Kidney capillary endothelial cell (primary cell): Measurements from ENCODE around the gene CNTNAP2.

Experiments
- DNase-seq: peaks from one replicate; pipeline ENCODE4 v3.0.0-alpha.2; 2018; ENCODE audit warnings: low spot score

Gene CNTNAP2

DNA sequence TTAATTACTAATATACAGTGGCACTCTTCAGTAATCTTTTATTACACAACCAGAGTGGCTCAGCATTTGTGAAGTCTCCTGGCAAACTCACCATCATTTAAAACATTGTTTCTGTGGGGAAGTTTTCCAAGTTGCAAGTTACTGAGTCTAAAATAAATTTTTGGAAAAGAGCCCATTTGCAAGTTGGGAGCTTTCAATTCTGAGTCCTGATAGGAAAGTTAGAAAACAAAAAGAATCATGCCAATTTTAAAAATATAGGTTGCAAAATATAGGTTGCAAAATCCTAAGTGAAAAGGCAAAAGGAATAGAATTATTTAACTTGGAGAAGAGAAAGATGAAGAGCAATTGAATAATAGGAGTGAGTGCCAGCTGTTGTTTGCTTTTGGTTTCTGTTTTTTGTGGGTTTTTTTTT lies 2095.1 kb downstream of the CNTNAP2 start:
- no peak for DNase-seq

DNA sequence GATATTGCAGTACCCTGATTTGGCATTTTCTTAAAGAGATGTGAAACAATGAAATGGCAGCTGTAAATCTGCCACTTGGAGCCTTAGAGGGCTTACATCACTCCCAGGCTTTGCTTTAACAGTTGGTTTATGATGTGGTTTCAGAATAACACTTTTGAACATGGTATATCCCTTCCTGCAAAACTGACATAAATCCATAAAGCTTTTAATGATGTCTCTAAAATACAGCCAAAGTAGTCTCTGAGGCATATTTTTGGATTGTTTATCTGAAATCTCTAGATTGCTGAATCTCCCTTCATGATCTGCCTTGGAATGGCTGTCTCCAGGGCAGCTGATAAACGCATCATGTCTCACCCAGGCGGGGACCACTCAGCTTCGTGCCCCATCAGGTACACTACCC lies 2096.1 kb downstream of the CNTNAP2 start:
- no peak for DNase-seq

DNA sequence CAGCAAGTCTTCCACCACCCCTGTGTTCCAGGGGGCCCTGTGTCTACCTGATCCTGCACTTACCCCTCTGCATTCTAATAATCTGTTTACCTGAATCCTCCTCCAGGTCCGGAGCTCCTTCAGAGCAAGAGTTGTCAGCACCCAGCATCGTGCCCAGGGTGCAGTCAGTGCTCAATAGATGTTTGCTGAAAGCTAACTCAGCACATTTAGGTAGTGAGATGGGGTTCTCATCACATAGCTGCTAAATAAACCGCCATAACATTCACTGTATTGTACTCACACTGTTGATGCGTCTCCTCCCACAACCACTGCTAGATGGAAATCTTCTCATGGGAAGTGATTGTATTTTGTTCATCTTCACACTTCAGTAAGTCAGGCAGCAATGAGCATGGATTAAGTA lies 2097.5 kb downstream of the CNTNAP2 start:
- no peak for DNase-seq

DNA sequence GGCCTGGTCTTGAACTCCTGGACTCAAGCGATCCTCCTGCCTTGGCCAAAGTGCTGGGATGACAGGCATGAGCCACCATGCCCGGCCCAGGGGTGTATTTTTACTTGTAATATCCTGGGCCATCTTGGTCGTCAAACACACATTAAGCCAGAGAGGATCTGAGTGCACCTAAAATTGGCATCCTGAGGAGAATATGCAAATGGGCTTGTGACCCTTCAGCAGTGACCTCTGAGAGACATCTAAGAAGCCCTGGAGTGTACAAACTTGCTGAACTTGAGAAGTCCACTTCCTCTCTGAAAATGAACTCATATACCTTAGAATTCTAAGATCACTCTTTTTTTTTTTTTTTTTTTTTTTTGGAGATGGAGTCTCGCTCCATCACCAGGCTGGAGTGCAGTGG lies 2102.0 kb downstream of the CNTNAP2 start:
- DNase-seq = no peak

DNA sequence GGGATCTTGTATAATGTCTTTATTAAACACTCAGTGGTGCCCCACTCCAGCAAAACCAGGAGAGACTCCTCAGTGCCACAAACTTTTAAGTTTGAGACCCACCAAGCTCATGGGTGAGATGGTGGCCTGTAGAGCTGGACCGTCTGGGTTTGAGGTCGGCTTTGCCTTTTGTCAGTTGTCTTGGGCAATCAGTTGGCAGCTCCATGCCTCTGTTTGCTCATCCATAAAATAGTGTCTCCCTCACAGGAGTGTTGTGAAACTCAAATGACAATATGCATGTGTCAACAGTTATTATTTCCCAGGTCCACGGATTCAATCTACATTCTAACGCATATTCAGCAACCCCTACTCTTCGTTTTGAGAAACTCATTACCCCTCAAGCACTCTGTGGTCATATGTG lies 2106.1 kb downstream of the CNTNAP2 start:
- DNase-seq = no peak

DNA sequence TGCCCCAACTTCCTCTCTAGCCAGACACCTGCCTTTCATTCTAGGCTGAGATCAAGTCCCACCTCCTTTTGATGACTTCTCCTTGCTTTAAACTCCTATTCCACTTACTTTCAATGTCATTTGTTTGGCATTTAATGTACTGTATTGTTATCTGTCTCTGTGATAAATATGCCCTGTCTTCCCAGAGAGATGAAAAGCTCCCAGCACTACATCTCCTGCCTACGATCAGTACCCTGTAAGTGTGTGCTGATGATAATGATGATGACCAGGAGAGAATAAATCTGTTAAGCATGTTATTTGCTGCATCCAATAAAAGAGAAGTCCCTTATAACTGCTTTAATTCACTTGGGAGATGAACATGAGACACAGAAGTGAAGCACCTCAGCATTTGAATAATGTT lies 2106.6 kb downstream of the CNTNAP2 start:
- no peak for DNase-seq

DNA sequence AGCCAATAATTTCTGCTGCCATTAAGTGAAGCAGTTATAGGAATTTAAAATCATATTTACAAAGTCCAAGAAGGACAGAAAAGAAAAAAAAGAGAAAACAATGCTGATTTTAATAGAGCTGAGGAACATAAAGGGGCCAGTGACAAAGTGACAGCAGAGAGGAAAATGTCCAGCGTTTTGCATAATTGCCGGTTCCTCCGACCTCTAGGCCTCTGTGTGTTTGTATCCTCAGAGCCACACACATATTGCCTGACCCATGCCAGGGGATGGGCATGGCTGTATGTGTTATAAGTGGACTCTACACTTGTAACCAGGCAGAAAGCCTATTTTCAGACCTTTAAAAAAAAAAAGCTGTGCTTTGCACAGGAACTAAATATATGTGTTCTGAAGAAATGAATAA lies 2107.1 kb downstream of the CNTNAP2 start:
- no peak for DNase-seq

DNA sequence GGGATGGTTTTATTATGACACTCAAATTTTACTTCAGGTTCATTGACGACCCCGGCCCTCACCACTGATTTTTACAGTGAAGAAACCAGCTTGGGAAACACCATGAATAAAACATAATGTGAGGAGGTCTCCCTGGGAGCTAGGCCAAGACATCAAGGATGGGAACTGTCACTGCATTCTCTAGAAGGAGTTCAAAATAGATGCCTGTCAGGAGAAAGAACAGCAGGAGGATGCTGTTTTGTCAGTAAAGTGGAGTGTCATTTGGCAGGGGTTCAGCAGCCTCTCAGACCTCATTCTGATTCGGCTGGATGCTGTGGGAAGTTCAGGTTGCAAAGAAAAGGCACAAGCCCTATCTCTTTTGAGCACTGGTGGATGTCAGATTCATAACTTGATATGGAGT lies 2113.7 kb downstream of the CNTNAP2 start:
- no peak for DNase-seq

DNA sequence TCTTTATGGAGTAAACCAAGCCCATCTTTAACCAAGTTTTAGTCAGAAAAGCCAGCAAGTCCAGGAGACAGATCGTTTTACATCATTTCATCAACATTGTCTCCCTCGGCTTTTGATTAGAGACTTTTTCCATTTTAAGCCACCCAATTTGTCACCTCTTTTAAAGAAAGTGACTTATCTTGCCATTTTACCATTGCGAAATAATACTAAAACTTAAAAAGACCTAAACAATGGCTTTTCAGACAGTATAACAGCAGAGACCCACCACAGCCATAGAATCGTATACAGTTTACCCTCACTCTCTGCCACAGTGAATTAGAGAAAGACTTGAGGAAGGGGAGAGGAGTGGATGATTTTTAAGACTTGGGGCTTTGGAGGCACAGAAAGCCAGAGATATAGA lies 2114.3 kb downstream of the CNTNAP2 start:
- no peak for DNase-seq

DNA sequence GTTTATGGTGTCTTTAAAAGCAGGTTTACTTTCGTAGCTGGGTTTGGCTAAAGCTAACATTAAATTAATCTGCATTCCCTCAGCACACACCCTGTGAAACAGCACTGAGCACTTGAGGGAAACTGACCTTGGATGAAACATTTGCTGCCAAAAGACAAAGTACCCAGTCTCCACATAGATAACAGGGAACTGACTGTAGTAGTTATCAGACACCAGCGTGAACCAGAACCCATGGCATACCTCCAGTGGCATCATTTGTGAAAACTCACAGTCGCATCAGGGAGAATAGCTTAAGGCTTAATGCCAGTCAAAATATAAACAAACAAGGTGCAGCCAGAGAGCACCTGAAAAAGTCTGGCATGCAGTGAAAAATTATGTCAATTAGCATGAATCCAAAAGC lies 2116.2 kb downstream of the CNTNAP2 start:
- DNase-seq = no peak

DNA sequence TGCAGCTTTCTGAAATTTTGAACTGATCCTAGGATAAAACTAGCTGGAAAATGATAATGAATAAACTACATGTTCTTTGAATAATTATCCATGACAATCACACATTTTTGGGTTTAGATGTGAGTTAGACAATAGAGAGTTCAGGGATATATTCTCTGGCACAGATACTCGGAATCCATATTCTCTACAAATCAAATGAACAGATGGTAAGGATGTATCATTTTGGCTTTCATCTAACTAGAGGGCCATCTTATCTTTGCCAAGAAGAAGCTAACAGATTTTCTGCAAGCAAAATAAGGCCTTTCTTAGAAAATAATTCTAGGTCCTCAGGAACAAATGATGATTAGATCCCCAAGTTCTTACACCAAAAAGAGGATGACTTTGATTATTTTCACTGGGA lies 2118.1 kb downstream of the CNTNAP2 start:
- no peak for DNase-seq

DNA sequence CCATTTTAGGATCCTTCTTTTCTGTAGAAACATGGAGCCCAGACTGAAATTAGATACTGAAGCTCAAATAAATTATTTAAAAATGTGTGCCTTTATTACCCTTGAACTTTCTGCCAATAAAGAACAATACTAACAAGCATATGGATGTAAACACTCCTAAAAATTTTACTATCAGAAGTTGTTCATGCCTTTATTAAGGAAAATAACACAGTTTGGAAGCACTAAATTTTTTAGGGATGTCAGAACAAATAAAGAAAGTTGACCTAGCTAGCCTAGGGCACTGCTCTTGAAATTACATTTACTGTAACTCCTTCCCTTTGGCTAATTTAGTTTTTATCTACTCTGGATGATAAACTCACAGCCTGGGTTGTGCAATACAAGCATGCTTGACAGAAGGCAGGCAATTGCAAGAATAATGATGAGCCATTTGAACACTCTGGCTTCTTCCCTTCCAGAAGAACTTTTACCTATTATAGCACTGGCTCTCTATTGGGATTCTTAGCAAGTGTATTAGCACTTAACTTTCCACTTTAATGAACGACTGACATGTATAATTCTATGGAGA lies 2122.2 kb downstream of the CNTNAP2 start:
- DNase-seq = no peak

DNA sequence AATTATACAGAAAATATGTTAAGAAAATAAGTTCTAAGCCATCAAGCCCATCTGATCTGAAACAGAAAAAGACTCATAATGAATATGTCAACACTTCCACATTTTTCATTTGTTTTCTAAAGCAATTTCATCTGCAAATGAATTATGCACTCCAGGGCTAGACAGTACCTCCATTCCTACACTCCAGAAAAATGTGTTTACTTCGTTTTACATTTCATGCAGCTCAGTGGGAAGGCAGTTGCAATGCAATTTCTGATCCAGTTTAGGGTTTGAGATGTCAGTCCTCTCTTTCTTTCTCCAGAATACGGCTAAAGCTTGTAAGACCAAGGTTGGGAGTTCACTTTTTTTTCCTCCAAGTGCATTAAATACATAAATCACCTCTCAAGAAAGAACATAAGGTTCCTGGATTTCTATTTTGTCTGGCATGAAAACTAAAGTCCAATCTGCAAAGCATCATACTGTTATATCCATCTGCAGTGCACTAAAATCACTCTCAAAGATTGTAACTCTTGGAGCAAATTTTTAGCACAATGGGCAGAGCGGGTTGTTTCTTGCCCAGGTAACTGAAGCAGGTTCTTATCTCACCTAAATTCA lies 2125.2 kb downstream of the CNTNAP2 start:
- no peak for DNase-seq

DNA sequence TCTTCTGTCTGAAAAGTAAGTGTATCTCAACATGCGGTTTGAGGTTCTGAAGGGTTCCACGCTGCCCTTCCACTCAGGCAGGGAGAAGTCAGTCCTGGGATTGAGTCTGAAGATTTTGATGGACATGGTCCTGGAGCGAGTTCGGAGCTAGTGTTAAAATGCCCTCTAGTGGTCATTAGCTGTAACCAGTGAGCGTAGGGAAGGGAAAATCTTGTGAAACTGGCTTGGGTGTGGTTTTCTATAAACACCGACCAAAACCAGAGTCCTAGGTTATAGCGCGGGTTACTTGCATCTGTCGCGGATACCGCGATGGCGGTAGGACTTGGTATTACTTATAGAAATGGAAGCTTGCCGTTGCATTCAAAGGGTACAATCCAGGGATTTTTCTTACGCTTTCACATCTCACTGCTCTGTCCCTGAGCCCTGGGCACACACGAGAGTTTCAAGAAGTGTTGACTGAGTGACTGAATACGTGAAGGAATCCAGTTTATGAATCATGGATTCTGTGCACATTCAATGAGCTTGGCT lies 2125.8 kb downstream of the CNTNAP2 start:
- DNase-seq = peak; percentile 43

DNA sequence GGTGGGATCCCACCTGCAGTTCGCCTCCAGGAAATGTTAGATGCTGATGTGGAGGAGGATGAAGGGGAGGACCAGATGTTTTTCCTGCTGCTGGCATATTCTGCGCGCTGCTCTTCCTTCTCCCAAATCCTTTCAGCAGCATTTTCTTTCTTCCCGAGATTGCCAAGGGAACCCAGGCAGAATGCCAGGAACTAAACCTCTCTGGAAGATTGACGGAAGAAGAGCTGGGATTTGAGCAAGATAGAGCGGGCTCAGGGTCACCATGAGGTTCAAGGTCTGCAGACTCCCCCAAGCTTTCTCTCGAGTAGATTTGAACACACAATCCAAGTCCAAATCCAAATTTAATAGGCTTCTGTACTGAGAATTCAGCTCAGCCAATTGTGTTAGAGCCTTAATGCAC lies 2128.8 kb downstream of the CNTNAP2 start:
- no peak for DNase-seq

DNA sequence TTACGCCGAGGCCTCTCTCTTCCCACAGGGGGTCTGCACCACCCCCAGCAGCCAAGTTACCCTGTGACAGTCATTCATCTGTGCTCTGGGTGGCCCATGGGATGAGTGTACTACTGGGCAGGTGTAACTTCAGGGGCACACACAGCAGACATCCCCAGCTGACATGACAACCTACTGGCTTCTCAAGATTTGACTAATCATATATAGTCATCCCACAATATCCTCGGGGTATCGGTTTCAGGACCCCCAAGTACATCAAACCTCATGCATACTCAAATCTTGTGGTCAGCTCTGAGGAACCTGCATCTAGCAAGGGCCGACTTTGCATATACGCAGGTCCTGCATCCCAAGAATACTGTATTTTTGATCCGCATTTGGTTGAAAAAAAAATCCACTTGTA lies 2137.0 kb downstream of the CNTNAP2 start:
- DNase-seq = no peak

DNA sequence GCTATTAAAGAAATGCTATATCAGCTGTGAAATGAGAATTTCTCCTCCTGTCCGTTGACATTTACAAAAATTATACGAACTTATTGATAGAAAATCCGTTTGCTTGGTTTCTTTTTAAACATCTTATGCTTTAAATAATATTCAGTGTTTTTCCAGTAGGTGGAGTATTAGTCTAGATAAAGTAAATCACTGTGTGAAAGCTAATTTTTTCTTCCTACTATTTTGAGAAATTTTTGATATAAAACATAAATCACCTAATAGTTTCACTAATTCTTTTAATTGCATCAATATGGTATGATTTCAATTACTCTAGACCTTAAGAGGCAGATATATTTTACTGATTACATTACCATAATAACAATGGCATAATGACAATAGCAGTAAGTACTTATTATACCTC lies 2138.7 kb downstream of the CNTNAP2 start:
- DNase-seq = no peak

DNA sequence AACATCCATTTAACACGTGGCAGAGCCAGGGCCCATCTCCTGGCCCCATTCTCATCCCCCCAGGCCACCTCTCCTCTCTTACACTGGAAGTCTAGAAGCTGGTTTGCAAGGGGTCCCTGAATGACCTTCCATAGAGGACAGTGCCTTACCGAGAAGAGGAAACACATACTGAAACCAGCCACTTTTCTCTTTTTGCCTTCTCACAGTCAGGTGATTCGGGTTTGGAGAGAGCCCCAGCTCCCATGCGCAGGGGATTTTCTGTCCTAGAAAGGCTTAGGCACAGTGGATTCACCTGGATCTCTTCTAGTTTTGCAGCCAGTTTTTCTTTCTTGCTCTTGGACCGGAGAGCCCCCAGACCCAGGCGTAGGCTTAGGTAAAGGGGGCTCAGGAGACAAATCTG lies 2139.8 kb downstream of the CNTNAP2 start:
- DNase-seq = no peak

DNA sequence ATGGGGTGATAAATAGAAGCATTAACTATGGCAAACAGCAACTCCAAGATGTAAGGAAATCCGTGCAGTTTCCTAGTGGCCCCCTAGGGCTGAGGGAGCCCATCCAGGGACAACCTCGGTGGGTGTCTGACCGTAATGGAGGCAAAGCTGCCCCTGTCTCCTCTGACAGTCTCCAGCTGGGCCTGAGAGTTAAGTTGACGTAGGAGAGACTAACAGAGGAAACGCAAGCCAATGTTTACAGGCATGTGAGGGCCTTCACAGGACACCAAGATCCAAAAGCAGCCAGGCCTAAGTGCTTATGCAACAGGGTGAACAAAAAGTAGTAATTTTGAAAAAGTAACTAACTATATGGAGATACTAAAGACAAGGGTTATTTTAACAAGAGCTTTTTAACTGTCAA lies 2144.0 kb downstream of the CNTNAP2 start:
- DNase-seq = no peak

DNA sequence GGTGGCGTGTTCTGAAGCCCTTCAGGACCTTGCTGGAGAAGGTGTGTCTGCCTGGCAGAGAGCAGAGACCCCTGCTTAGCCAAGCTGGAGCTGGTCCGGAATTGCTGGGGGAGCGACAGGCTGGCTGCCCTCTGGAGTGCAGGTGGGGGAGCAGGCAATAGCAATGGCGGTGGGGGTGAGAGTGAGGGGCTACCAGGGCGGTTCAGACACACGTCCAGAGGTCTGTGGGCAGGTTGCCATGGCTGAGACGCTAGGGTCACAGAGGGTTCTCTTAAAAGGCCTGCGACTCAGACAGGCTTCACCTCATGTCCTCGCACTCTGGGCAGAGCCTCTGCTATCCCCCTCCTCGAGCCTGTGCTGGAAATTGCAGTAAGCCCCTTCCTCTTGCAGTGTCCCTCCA lies 2144.9 kb downstream of the CNTNAP2 start:
- no peak for DNase-seq

DNA sequence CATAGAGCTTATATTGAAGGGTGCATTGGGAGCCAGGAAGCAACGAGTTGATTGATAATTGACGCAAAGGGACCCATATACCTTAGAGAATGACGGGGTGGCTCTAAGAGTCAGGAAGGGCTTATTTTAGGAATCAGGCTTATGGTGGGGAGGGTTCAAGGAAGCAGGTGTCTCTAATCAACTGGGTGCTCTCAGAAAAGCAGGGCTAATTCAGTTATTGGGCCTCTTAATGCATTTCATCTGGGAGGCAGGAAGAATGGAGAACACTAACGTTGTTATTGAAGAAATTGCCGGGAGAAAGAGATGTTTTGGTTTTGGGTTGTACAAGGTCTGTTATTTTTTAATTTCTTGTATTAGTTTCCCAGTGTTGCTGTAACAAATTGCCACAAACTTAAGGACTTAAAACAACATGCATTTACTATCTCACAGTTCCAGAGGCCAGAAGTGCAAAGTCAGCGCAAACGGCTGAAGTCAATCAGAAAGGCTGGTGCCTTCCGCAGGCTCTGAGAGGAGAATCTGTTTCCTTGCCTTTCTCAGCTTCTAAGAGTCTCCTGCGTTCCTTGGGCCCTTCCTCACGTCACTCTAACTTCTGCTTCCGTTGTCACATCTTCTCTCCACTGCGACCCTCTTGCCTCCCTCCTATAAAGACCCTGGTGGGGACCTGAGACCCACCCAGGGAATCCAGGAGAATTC lies 2145.5 kb downstream of the CNTNAP2 start:
- DNase-seq = no peak

DNA sequence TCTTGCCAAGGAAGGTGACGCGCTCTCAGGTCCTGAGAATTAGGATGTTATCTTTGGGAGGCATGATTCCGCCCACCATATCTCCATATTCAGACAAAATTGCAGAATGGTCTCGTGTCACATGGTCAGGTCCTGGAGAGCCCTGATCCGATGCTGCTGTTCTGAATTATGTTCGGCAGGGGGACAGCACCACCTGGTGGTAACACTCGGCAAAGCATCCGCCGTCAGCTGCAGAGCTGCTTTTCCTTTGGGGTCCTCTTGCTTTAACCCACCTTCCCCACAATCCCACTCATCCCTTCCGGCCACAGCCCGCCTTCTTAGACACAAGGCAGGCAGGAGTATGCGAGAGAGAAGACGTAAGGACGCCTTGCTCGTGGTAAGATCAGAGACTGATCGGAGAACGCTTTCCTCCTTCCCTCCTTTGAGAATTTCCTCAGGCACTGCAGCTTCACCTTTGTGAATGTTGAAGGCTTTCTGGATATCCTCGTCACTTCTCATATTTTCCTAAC lies 2146.2 kb downstream of the CNTNAP2 start:
- DNase-seq = peak; percentile 39

DNA sequence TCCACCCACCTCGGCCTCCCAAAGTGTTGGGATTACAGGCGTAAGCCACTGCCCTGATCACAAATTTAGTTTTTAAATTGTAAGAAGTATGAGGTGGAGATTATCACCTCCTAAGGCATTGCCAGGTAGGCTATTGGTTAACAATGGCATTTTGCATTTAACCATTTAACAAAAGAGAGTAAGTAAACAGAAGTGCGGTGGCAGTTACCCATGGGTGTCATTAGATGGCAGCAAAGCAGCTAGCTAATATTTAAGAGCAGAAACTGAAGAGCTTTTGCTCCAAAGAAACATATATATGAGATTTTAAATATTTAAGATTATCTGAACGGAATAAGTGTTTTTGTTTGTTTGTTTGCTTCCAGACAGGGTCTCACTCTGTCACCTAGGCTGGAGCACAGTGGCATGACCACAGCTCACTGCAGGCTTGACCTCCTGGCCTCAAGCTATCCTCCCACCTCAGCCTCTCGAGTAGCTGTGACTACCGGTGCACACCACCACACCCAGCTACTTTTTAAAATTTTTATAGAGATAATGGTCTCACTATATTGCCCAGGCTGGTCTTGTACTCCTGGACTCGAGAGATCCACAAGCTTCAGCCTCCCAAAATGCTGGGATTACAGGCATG lies 2148.4 kb downstream of the CNTNAP2 start:
- DNase-seq = peak; percentile 48
